Activated CD4-positive, alpha-beta T cell treated with anti-CD3 and anti-CD28 coated beads, Interleukin-2, Interleukin-4, amounts not matched to agents 100 ng/mL and 50 ng/mL, durations not matched to agents 16 hours and 8 hours (primary cell): ENCODE data around the gene RGMB.

Experiments used
- DNase-seq: peaks from one replicate; pipeline ENCODE4 v3.0.0-alpha.2; 2020; ENCODE audit warnings: low spot score

RGMB gene

GRCh38 chr5:98768160-98768959 lies 5.1 kb upstream of the RGMB start:
- DNase-seq: peak; percentile 55

- no peak for DNase-seq
Observed at GRCh38 chr5:98768960-98769209, 4.6 kb upstream of the RGMB start.

DNA sequence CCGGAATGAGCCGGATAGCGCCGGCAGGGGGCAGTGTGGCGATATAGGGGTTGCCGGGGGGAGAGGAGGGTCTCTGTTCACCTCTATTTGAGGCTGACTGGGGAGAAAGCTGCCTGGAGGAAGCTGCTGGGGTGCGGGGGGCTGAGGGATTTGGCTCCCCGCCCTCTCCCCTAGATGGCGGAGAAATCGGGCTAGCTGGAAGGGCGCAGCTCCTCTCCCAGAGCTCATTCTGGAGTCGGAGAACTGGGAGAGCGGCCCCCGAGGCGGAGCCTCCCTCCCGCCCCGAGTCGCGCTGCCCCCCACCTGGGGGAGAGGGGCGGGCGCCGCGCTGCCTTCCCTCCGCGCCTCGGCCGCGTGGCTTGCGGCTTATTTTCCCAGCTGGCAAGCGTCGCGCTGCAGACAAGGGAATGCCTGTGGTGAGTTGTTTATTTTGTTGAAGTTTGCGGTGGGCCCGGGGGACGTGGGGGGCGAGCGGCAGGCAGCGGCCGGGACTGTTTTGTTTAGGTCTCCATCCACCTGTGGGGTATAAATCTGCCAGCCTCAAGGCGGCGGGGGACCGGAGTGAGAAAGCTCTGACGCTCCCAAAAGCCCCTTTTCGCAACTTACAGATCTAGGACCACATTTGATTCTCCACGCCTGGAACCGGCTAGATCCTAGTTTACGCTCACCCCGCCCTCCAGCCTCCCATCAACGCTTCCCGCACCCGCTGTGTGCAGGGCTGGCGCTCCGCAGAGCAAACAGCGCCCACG lies 4.1 kb upstream of the RGMB start:
- DNase-seq: peak; percentile 39

DNA sequence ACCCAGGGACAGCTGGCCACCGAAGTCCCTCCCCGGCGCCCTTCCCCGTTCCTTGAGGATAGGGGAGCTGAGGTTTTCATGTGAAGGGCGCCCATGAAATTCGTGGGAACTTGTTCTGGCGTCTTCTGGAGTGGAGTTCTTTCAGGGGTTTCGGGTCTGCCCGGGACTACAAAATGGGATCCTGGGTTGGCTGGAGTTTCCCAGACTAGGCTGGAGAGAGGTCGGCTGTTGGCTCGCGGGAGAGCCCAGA lies 3.6 kb upstream of the RGMB start:
- no peak for DNase-seq

GRCh38 chr5:98770209-98770910 lies 3.1 kb upstream of the RGMB start:
- DNase-seq: no peak

DNA sequence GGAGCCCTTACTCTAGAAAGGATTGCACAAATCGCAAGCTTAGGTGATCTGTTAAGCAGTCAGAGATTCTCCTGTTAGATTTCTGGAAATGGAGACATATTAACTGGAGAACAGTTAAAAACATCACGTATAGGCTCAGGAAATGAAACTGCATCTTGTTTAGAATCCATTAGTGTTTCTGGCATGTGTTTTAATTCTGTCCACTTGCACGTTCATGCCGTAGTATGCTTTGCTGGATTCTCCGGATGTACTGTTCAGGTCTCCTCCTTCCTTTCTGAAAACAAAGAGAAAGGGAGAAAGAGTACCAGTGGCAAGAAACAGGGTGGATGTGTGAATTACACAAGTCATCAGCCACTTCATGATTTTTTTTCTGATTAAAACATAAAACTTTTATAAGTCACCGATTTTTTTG lies 2.5 kb upstream of the RGMB start:
- DNase-seq: peak; percentile 24

- DNase-seq: peak; percentile 83
Observed at GRCh38 chr5:98771382-98772109, 1.9 kb upstream of the RGMB start.

DNA sequence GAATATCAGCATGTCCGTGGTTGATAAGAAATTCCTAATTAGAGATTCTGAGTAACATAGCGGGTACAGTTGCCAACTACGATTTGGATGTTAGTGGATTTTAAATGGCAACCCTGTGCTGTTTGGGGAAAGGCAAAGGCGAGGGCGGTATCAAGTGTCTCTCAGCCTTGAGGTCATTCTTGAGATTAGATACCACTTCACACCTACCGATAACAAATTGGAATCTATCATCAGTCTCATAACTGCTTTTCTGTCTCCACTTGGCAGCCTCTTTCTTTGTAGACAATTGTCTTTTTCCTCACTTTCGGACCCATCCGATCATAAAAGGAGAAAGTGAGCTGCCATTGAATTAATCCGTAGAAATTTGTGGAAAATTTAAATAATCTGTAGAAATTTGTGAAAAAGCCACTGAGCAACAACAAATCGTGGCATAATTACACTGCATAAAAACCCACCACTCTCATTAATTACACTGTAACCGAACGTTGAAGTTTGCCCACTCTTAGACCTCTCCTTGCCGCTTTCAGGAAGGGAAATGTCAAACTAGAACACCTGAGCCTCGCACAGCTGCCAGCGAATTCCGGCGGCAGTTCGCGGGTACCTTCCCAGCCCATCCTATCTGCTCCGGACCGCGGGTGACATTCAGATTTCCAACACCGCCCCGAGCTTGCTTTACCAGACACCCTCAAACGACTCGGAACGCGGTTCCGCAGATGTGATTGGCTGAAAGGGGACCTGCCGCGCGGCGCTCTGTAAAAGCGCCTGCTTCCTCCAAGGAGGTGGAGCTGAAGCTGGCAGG lies 849 bp upstream of the RGMB start:
- DNase-seq: peak; percentile 71

- no peak for DNase-seq
Observed at GRCh38 chr5:98773214-98773463, 324 bp upstream of the RGMB start.

- peak; percentile 53 for DNase-seq
Observed at GRCh38 chr5:98774192-98775033, 950 bp downstream of the RGMB start.

- DNase-seq: no peak
Observed at GRCh38 chr5:98775246-98776065, 2.0 kb downstream of the RGMB start.

DNA sequence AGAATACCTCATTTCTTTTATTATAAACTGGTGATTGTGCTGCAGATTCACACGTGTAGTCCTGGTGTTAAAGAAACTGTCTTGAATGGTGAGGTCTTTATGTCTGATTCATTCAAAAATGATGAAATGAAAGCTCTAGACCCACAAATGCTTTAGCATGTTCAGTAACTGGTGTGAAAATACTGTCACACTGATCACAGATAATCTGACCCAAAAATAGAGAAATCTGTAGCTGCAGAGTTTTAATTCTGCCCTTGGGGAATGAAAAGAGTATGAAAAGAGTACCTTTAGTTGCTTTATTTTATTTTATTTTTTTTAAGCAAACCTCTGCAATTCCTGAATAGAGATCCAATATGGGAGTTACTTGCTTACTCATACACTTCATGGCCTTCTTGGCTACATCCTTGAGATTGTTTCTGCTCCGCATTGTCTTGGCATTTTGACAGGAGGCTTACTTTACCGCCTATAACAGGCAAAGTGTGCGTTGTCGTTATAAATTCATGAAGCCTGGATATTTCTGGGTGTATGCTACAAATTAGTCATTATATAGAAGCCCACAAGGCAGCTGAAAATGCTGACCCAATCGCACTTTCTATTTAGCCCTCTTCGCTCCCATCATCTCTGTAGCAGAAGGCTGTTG lies 2.7 kb downstream of the RGMB start:
- no peak for DNase-seq

DNA sequence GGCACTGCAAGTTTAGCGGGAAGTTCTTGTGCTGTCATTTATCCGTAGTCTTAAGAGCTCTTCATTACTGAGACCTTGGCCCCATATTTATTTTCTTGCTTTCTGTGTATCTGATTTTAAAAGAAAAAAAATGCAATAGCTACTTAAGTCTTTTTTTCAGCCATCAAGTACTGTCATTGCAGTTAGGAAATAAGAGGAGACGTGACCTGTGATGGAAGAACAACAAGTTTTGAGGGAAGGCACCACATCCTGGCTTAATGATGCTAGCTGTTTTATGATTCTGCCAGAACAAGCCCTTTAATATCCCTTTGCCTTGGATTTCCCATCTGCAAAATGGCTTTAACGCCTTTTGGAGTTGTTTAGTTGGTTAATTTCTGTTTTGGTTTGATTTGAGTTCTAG lies 3.8 kb downstream of the RGMB start:
- DNase-seq: no peak

- DNase-seq: no peak
Observed at GRCh38 chr5:98779264-98779877, 5.9 kb downstream of the RGMB start.

- no peak for DNase-seq
Observed at GRCh38 chr5:98780390-98780789, 6.9 kb downstream of the RGMB start.

DNA sequence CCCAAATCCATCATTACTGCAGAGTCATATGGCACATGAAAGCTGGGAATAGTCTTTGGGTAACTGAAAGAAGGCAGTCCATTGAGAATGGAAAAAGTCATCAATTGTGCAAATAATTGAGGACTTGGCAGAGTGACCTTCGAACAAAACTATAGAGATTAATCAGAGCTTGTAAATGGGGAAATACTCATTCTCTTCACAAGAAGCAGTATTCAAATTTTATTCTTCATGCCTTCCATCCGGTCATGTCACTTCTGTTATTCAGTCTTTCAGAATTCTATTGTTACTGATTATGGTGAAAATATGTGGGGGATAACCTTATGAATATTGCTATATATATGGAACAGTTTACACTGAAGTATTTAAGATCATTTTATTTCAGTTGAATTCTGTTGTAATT lies 8.1 kb downstream of the RGMB start:
- no peak for DNase-seq

- DNase-seq: no peak
Observed at GRCh38 chr5:98781964-98782363, 8.5 kb downstream of the RGMB start.

- DNase-seq: no peak
Observed at GRCh38 chr5:98783051-98783649, 9.7 kb downstream of the RGMB start.

DNA sequence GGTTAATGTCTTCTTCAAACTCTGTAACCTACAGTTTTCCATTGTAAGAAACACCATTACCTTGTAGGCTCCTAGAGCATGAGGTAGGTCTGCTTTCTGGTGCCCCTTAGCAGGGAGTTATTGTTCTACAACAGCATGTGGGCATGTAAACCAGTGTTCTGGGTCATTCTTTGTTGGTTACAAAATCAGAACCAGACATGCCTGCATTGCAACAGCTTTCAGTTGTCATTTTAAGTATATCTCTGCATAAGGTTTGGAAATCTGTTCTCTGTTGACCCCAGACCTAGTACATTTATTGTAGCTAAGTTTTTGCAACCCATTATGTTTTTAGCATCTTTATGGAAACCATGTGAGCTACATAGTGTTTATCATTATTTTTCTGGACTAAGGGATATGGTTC lies 10.9 kb downstream of the RGMB start:
- DNase-seq: no peak
